Ovary (tissue), 9 donors: ENCODE measurements around the gene LINGO3. TPM values are rescaled to one million over a fixed set of nuclear protein-coding genes. Genes with fewer than 3 reads are reported as not detected.

Experiments used
- DNase-seq, 5 donors: peaks; one replicate each; pipeline ENCODE4 v3.0.0-alpha.2; 2019 to 2020
- H3K27ac ChIP-seq, 2 donors: fragments of 200-600 bp; one replicate each; pipeline versions ENCODE4 v1.5.1 to v1.8.0; 2019 to 2022
- H3K27me3 ChIP-seq: fragments of 200-600 bp; one replicate; pipeline ENCODE4 v1.8.0; 2022
- H3K36me3 ChIP-seq: fragments of 200-600 bp; sonication (generic); one replicate; pipeline ENCODE4 v1.5.1; 2019
- H3K4me1 ChIP-seq: one replicate; pipeline ENCODE4 v1.8.1; 2013; ENCODE audit warnings: mild to moderate bottlenecking, moderate library complexity; ENCODE audit not compliant: insufficient read depth
- H3K4me3 ChIP-seq: fragments of 200-600 bp; sonication (generic); one replicate; pipeline ENCODE4 v1.5.1; 2017
- H3K9me3 ChIP-seq, 2 donors: fragments of 200-600 bp in 1 of 2; sonication (generic) in 1 of 2; one replicate each; pipeline versions ENCODE4 v1.5.1 to v1.8.1; 2013 to 2019; ENCODE audit warnings: mild to moderate bottlenecking in 1 of 2, moderate library complexity in 1 of 2
- EP300 ChIP-seq: sonication (generic); formaldehyde crosslinking; IDR thresholded peaks from one replicate; pipeline ENCODE4 v1.6.1; 2017; ENCODE audit warnings: antibody characterized with exemption
- POLR2A ChIP-seq: fragments of 450-650 bp; IDR thresholded peaks from one replicate; pipeline ENCODE4 v1.6.1; 2017; ENCODE audit warnings: antibody characterized with exemption, mild to moderate bottlenecking, moderate library complexity
- WGBS, 3 donors: extraction: QIAGEN DNeasy Blood & Tissue Kit in 1 of 3; methylation state at CpG; one replicate each; pipeline versions ENCODE4 v1.1.5 to v1.1.7; 2013 to 2017; 5-methylcytosine and 5-hydroxymethylcytosine counted together
- intact Hi-C, 4 donors: fragments of 100-400 bp; cut with DNase I; formaldehyde crosslinking; loops; one replicate each; pipeline versions ENCODE4 v1.11.0 to v1.15.1; 2022 to 2023
- polyA plus RNA-seq, 2 donors: library from polyadenylated mRNA; stranded (reverse); fragments of 200-250 nt in 1 of 2; fragments of 350-450 nt in 1 of 2; fragmentation: Illumina TruSeq in 1 of 2; extraction: RNeasy Lipid Tissue Mini Kit (QIAGEN cat#74804) in 1 of 2; gene quantifications; one replicate each; pipeline ENCODE4 v1.2.3, GENCODE V29; 2013 to 2014
- total RNA-seq, 7 donors: library from RNA; depleted of rRNA in 2 of 7; stranded (reverse); fragments of >200 nt in 2 of 7; fragmentation: NEBNext Ultra II Directional in 3 of 7; extraction: Animal tissue kit (Norgen Biotek cat#: 25700) in 3 of 7; gene quantifications; one replicate each; pipeline versions ENCODE4 v1.1.0 to v1.2.4, GENCODE V29; 2016 to 2023
- TF ChIP-seq, protein P1 (sequence below), 3 donors: fragments of 450-650 bp in 2 of 3; fragments of 200-600 bp in 1 of 3; IDR thresholded peaks; one replicate each; pipeline versions ENCODE4 v1.5.1 to v1.8.0; 2016 to 2022; ENCODE audit warnings: antibody characterized with exemption in 3 of 3, mild to moderate bottlenecking in 1 of 3
- donor health status: DM: no; HTN: no; CAD: no; lungs with moderate emphysema.
- donor health status: DM: no; HTN: no; CAD: no.
- donor health status: Bipolar disorder and iron deficiency.
- donor health status: DM: yes; HTN: yes; CAD: no.
- donor health status: DM: no; HTN: no; CAD: no.
- donor health status: DM: yes; HTN: yes; CAD: no.

The LINGO3 gene
- total and polyA plus RNA-seq, 9 donors: not detected

DNA sequence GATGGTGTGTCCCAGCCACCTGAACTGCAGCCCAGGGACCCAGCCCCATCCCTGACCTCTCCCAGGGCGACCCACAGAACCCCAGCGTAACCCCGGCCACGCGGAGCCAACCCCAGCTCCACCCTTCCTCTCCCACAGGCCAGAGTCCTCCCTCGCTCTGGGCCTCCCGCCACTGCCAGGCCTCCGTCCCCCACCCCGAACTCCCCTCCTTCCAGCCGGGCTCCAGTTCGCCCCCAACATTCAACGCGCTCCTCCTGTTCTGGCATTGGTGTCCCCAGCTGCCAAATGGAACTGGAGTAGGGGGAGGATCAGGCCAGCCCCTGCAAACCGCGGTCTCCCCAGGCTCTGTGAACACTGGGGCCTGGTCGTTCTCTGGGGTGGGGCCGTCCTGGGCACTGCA lies 7.4 kb downstream of the LINGO3 start:
- H3K9me3 ChIP-seq: no peaks in the 10 kb centered on the region
- H3K27me3 ChIP-seq: no peaks in the 10 kb centered on the region
- 62 to 80% (median 73%) methylated on average over 17 of the region's 17 CpGs for WGBS, 3 donors
- H3K4me1 ChIP-seq: no peaks in the 10 kb centered on the region
- no peak for DNase-seq
- TF ChIP-seq EP300 (no peak), POLR2A (no peak)
- TF ChIP-seq, protein P1, sequence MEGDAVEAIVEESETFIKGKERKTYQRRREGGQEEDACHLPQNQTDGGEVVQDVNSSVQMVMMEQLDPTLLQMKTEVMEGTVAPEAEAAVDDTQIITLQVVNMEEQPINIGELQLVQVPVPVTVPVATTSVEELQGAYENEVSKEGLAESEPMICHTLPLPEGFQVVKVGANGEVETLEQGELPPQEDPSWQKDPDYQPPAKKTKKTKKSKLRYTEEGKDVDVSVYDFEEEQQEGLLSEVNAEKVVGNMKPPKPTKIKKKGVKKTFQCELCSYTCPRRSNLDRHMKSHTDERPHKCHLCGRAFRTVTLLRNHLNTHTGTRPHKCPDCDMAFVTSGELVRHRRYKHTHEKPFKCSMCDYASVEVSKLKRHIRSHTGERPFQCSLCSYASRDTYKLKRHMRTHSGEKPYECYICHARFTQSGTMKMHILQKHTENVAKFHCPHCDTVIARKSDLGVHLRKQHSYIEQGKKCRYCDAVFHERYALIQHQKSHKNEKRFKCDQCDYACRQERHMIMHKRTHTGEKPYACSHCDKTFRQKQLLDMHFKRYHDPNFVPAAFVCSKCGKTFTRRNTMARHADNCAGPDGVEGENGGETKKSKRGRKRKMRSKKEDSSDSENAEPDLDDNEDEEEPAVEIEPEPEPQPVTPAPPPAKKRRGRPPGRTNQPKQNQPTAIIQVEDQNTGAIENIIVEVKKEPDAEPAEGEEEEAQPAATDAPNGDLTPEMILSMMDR (IDR thresholded peaks at IDR 0.05): no peak
- intact Hi-C loops: loop anchor here in 1 of 4 donors (10.0 kb wide), 1 partner anchor 1146 kb away; no protein-coding TSS in a partner anchor
- no peak overlapping the region for H3K4me3 ChIP-seq
- H3K36me3 ChIP-seq: no peaks in the 10 kb centered on the region
- no peak overlapping the region for H3K27ac ChIP-seq

DNA sequence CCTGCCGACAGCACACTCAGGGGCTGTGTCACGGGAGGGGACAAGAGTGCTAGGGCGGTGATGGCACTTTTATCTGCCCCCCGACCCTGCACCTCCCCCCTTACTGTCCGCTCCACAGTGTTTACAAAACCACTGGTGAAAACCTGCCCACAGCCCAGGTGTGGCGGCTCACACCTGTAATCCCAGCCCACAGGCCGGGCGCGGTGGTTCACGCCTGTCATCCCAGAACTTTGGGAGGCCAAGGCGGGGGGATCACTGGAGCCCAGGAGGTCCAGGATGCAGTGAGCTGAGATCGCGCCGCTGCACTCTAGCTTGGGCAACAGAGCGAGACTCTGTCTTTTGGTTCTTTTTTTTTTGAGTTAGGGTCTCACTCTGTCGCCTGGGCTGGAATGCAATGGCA lies 11.8 kb downstream of the LINGO3 start:
- intact Hi-C loops: no loop called here

DNA sequence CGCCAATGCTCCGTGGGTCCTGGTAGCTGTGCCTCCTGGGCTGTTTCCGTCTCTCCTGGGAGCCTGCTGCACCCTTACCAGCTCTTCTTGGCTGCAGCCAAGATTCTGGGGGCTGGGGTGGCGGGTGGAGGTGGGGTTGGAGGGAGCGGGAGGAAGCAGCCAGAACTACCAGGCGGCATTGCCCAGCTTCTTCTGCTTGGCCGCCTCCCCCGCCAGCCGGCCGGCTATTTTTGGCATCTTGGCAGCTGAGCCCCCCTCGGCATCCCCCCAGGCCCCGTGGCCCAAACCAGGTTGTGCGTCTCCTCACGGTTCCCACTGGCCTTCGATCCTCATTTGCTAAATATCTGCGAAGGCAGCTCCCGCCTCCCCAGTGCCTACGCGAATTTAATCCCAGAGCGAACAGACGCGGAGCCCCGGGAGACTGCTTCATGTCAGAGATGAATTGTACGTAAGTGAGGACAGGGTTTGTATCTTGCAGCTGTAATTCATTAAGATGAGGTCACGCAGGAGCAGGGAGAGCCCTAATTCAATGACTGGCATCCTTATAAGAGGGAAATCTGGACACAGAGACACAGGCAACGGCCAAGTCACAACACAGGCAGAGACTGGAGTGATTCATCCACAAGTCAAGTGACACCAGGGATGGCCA lies 13.1 kb downstream of the LINGO3 start:
- DNase-seq: no peak
- no peak overlapping the region for H3K27ac ChIP-seq
- peaks cover 12% of the 10 kb centered on the region for H3K4me1 ChIP-seq
- no peaks in the 10 kb centered on the region for H3K9me3 ChIP-seq
- peaks cover 11% of the 10 kb centered on the region for H3K27me3 ChIP-seq
- H3K4me3 ChIP-seq: no peak overlapping the region
- intact Hi-C loops: no loop called here
- WGBS, 3 donors: 6 to 9% (median 8%) methylated on average over 26 of the region's 26 CpGs
- H3K36me3 ChIP-seq: no peaks in the 10 kb centered on the region
- TF ChIP-seq EP300 (no peak), POLR2A (no peak)
- TF ChIP-seq, protein P1 (IDR thresholded peaks at IDR 0.05): no peak

More for the DNA sequence above, 11.8 kb downstream of the LINGO3 start:
- TF ChIP-seq, protein P1 (IDR thresholded peaks at IDR 0.05): no peak
- TF ChIP-seq EP300 (no peak), POLR2A (no peak)
- Histone ChIP-seq H3K36me3 (no peaks in the 10 kb centered on the region), H3K9me3 (no peaks in the 10 kb centered on the region), H3K27ac (no peak overlapping the region), H3K4me3 (no peak overlapping the region), H3K4me1 (peaks cover 6% of the 10 kb centered on the region), H3K27me3 (peaks cover 3% of the 10 kb centered on the region)
- WGBS, 3 donors: 88 to 91% (median 90%) methylated on average over 16 of the region's 16 CpGs
- no peak for DNase-seq

DNA sequence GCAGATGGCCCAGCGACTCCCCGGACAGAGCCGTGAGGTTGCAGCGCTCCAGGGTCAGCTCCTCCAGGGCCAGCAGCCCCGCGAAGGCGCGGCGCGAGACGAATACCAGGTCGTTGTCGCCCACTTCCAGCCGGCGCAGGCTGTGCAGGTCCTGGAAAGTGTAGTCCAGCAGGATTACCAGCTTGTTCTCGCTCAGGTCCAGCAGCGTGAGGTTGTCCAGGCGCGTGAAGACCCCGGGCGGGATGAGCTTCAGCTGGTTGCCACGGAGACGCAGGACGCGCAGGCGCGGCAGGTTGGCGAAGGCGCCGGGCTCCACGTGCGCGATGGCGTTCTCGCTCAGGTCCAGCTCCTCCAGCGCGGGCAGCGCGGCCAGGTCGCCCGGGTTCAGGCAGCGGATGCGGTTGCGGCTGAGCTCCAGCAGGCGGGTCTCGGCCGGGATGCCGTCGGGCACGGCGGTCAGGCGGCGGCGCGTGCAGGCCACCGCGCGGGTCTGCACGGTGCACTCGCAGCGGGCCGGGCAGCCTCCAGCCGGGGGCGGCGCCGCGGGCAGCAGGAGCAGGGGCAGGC lies 16.7 kb downstream of the LINGO3 start:
- Histone ChIP-seq H3K27me3 (peaks cover 11% of the 10 kb centered on the region), H3K4me3 (no peak overlapping the region), H3K9me3 (no peaks in the 10 kb centered on the region), H3K36me3 (no peaks in the 10 kb centered on the region), H3K27ac (no peak overlapping the region), H3K4me1 (peaks cover 12% of the 10 kb centered on the region)
- intact Hi-C loops: no loop called here
- DNase-seq: no peak
- TF ChIP-seq, protein P1 (IDR thresholded peaks at IDR 0.05): no peak
- TF ChIP-seq EP300 (no peak), POLR2A (no peak)
- WGBS, 3 donors: 0 to 5% (median 3%) methylated on average over 40 to 67 of the region's 67 CpGs
